DND-41 (cell line): Measurements from ENCODE around the gene CPXM2.

Experiments
- CTCF ChIP-seq: IDR thresholded peaks from 2 replicates; pipeline ENCODE4 v1.5.1; 2012; ENCODE audit warnings: borderline replicate concordance, low read length, moderate library complexity, mild to moderate bottlenecking; ENCODE audit not compliant: poor library complexity, severe bottlenecking; ENCODE audit errors: extremely low read depth
- EZH2 ChIP-seq: IDR thresholded peaks from 3 replicates; pipeline ENCODE4 v1.6.1; 2012; ENCODE audit warnings: borderline replicate concordance, low read depth, mild to moderate bottlenecking, moderate library complexity, low read length, inconsistent platforms; ENCODE audit not compliant: severe bottlenecking

- TF ChIP-seq CTCF (no peak), EZH2 (no peak)
Measured at GRCh38 chr10:123908379-123908778, 16.8 kb upstream of the CPXM2 start.
